ENCODE data around the gene UBE2G1. TPM values are rescaled to one million over a fixed set of nuclear protein-coding genes. Genes with fewer than 3 reads are reported as not detected.
"Not testable (repeated sequence)": the region's sequence is repeated elsewhere in the genome, so short reads cannot be mapped to it uniquely, and the experiment has no call there.

Gene UBE2G1
- total RNA-seq, 4 donors from 2014 or later = 26.4 to 54.1 (median 35.7) TPM

DNA sequence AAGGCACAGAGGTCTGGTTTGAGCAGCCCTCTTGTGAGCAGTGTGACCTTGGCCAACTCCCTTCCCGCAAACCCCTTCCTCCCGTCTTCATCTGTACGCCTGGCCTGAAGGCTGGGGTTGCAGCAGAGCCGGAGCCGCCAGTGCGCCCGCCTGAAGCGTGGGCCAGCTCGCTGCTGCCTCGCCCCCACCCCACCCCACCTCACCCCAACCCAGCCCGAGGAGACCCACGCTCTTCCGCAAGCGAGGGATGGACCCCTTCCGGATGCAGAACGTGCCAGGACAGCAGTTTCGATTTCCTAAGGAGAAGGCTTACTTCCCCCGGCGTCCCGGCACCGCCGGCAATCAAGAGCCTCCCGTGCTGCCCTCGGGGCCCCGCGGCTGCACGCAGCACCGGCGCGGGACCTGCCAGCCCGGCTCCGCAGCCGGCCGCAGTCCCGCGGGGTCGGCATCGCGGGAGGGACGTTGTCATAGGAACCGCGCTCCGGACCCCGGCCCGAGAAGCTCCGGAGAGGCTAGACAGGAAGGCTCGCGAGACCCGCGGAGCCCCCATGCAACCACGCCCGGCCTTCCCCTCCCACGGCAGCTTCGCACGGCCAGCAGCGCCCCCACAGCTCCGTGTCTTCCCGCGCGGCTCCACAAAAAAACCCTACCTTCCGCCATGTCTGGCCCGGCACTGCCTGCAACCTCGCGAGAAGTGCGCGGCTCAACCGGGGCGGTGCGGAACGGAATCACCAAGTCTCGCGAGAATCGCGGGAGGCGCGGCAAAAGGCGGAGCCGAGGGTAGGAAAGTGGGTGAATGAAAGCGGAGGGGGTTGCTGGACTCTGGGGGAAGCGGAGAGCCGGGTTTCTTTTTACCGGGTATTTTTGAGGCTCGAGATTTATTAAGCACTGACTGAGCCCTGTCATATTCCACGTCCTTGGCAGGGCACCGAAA lies 102.9 kb downstream of the UBE2G1 start, which contains the start of gene ANKFY1:
ANKFY1 (minus strand) TSS at position 698 of the 934 bp plus-strand sequence; CDS start at position 660, 38 bp downstream.
- Histone ChIP-seq H3K4me1 (peaks cover 0 to 18% (median 7%) of the 10 kb centered on the region in 4 donors), H3K4me3 (peak within 1 kb of the TSS; percentile 83 to 97 (median 90)), H3K9me3 (peaks cover 0 to 5% (median 0%) of the 10 kb centered on the region in 4 donors), H3K36me3 (peaks cover 0 to 6% (median 0%) of the 10 kb centered on the region in 3 donors), H3K27me3 (no peaks in the 10 kb centered on the region), H3K27ac (peak within 1 kb of the TSS; percentile 70 to 89 (median 83))
- peak; percentile 92 to 98 (median 98) for DNase-seq
- peak; percentile 61 to 65 for TF ChIP-seq POLR2A (IDR thresholded peaks at IDR 0.05)
- TF ChIP-seq, protein P1, sequence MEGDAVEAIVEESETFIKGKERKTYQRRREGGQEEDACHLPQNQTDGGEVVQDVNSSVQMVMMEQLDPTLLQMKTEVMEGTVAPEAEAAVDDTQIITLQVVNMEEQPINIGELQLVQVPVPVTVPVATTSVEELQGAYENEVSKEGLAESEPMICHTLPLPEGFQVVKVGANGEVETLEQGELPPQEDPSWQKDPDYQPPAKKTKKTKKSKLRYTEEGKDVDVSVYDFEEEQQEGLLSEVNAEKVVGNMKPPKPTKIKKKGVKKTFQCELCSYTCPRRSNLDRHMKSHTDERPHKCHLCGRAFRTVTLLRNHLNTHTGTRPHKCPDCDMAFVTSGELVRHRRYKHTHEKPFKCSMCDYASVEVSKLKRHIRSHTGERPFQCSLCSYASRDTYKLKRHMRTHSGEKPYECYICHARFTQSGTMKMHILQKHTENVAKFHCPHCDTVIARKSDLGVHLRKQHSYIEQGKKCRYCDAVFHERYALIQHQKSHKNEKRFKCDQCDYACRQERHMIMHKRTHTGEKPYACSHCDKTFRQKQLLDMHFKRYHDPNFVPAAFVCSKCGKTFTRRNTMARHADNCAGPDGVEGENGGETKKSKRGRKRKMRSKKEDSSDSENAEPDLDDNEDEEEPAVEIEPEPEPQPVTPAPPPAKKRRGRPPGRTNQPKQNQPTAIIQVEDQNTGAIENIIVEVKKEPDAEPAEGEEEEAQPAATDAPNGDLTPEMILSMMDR (IDR thresholded peaks at IDR 0.05) = peak in 3 of 6 experiments; percentile 11 to 36 (median 17)

DNA sequence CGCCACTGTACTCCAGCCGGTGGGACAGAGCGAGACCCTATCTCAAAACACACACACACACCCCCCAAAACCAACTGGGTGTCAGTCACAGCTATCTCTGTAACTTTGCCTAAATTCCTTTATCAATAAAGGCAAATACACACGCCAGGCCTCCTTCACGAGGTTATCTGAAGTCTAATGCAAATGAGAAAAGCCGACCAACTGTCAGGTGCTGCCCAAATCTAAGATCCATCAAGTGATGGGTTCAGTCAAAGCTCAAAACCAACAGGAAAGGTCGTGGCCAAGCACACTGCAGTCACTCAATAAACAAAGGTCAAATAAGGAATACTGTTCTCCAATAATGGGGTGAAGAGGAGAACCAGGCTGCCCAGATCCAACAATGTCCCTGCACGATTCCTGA lies 103.8 kb downstream of the UBE2G1 start:
- peak overlapping the region; percentile 83 to 97 (median 90) for H3K4me3 ChIP-seq
- TF ChIP-seq POLR2A (IDR thresholded peaks at IDR 0.05) = no peak
- TF ChIP-seq, protein P1 (IDR thresholded peaks at IDR 0.05) = no peak
- H3K9me3 ChIP-seq = peaks cover 0 to 5% (median 0%) of the 10 kb centered on the region in 4 donors
- H3K4me1 ChIP-seq = peaks cover 0 to 18% (median 7%) of the 10 kb centered on the region in 4 donors
- DNase-seq = no peak
- peaks cover 0 to 6% (median 0%) of the 10 kb centered on the region in 3 donors for H3K36me3 ChIP-seq
- H3K27me3 ChIP-seq = no peaks in the 10 kb centered on the region
- peak overlapping the region in 3 of 4 donors; percentile 79 to 89 (median 87) for H3K27ac ChIP-seq

DNA sequence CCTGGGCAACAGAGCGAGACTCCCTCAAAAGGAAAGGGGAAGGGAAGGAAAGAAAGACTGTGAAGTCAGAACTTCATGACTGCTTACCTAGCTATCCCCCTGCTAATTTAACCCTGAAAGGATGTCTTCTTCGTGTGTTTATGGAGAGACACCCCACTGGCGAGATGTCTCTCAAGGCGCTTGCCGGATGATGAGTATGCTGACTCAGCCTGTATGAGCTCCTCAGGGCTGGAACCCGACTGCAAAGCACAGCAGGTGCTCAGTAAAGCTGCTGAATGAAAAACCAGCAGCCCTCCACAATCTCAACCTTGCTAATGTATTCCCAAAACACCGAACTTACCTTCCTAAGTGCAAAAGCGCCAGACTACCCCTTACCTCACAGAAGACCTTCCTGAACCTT lies 105.0 kb downstream of the UBE2G1 start:
- Histone ChIP-seq H3K9me3 (peaks cover 0 to 5% (median 0%) of the 10 kb centered on the region in 4 donors), H3K4me1 (peaks cover 0 to 18% (median 7%) of the 10 kb centered on the region in 4 donors), H3K4me3 (no peak overlapping the region), H3K36me3 (peaks cover 0 to 6% (median 0%) of the 10 kb centered on the region in 3 donors), H3K27me3 (no peaks in the 10 kb centered on the region), H3K27ac (no peak overlapping the region)
- no peak for DNase-seq
- TF ChIP-seq, protein P1 (IDR thresholded peaks at IDR 0.05) = no peak
- no peak for TF ChIP-seq POLR2A (IDR thresholded peaks at IDR 0.05)

DNA sequence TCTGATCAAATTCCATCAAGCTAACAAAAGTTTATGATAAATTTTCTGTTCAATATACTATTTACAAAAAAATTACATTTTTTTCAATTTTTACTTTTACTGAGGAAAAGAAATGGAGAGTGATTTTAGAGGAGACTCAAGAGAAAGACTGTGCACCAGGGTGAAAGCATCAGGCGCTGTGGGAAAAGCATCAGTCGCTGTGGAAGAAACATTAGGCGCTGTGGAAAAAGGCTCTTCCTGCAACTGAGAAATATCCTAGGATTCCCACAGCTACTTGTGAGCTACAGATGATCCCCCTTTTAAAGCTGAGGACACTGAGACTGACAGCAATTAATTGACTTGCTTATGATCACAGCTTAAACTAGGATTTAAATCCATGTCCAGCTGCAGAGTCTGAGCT lies 107.6 kb downstream of the UBE2G1 start:
- Histone ChIP-seq H3K9me3 (peaks cover 0 to 5% (median 0%) of the 10 kb centered on the region in 4 donors), H3K4me3 (no peak overlapping the region), H3K4me1 (peaks cover 0 to 11% (median 5%) of the 10 kb centered on the region in 4 donors), H3K27me3 (no peaks in the 10 kb centered on the region), H3K36me3 (peaks cover 0 to 6% (median 0%) of the 10 kb centered on the region in 3 donors), H3K27ac (no peak overlapping the region)
- no peak for TF ChIP-seq POLR2A (IDR thresholded peaks at IDR 0.05)
- TF ChIP-seq, protein P1 (IDR thresholded peaks at IDR 0.05) = no peak
- no peak for DNase-seq

DNA sequence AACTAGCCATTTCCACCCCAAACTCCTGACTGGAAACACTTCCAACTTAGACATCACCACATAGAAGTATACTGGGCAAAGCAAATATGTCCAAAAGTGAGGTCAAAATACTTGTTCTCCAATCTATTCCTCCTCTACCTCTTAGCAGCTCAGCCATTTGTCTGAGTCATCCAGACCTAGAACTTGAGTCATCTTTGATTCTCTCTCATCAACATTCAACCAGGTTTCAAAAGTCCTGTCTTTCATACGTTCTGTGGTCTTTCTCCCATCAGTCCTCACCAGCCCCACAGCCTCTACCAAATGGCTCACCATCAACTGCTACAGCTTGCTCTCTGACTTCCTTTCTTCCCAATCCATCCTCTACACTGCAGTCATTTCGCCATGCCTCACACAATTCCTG lies 109.5 kb downstream of the UBE2G1 start:
- Histone ChIP-seq H3K27me3 (no peaks in the 10 kb centered on the region), H3K9me3 (peaks cover 0 to 5% (median 0%) of the 10 kb centered on the region in 4 donors), H3K4me3 (no peak overlapping the region), H3K27ac (no peak overlapping the region), H3K4me1 (peaks cover 0 to under 1% (median 0%) of the 10 kb centered on the region in 4 donors), H3K36me3 (peaks cover 0 to 6% (median 0%) of the 10 kb centered on the region in 3 donors)
- no peak for DNase-seq
- TF ChIP-seq, protein P1 (IDR thresholded peaks at IDR 0.05) = no peak
- TF ChIP-seq POLR2A (IDR thresholded peaks at IDR 0.05) = no peak

DNA sequence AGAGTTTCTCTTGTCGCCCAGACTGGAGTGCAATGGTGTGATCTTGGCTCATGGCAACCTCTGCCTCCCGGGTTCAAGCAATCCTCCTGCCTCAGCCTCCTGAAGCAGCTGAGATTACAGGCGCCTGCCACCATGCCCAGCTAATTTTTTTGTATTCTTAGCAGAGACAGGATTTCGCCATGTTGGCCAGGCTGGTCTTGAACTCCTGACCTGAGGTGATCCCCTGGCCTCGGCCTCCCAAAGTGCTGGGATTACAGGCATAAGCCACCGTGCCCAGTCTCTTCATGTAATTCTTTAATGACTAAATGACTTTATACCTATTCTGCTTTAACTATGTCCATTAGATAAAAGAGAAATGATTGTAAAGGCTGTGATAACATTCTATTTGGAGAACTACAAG lies 111.2 kb downstream of the UBE2G1 start:
- H3K27ac ChIP-seq = not testable (repeated sequence)

More for the DNA sequence above, 111.2 kb downstream of the UBE2G1 start:
- H3K27me3 ChIP-seq, H3K9me3 ChIP-seq, H3K4me1 ChIP-seq, DNase-seq, H3K4me3 ChIP-seq, H3K36me3 ChIP-seq: not testable (repeated sequence)

Data from Peyer's patch (tissue), 4 donors.